AG08395 (cell line): ENCODE results near the gene PDE4D.
"Not testable (repeated sequence)": the region's sequence is repeated elsewhere in the genome, so short reads cannot be mapped to it uniquely, and the experiment has no call there.

Experiments used
- DNase-seq: peaks from one replicate; pipeline ENCODE4 v3.0.0; 2012; ENCODE audit warnings: mixed read lengths, low spot score

PDE4D gene

GRCh38 chr5:59416026-59416425 lies 477.5 kb downstream of the PDE4D start:
- DNase-seq, result no peak

GRCh38 chr5:59412428-59412827 lies 481.1 kb downstream of the PDE4D start:
- no peak for DNase-seq

GRCh38 chr5:59408997-59409396 lies 484.5 kb downstream of the PDE4D start:
- DNase-seq, result not testable (repeated sequence)

- DNase-seq, result no peak
Measured at GRCh38 chr5:59407967-59408366, 485.6 kb downstream of the PDE4D start.

GRCh38 chr5:59401637-59402036 lies 491.9 kb downstream of the PDE4D start:
- DNase-seq, result no peak

- DNase-seq, result not testable (repeated sequence)
Measured at GRCh38 chr5:59394956-59395355, 498.6 kb downstream of the PDE4D start.

GRCh38 chr5:59393585-59394420 lies 499.7 kb downstream of the PDE4D start:
- no peak for DNase-seq

GRCh38 chr5:59391576-59391975 lies 501.9 kb downstream of the PDE4D start:
- no peak for DNase-seq

GRCh38 chr5:59390989-59391388 lies 502.5 kb downstream of the PDE4D start:
- no peak for DNase-seq

GRCh38 chr5:59390074-59390659 lies 503.4 kb downstream of the PDE4D start:
- DNase-seq, result no peak

GRCh38 chr5:59387127-59387526 lies 506.4 kb downstream of the PDE4D start:
- no peak for DNase-seq

- DNase-seq, result no peak
Measured at GRCh38 chr5:59385700-59386099, 507.8 kb downstream of the PDE4D start.

- peak; percentile 46 for DNase-seq
Measured at GRCh38 chr5:59380350-59380951, 513.1 kb downstream of the PDE4D start.

- DNase-seq, result not testable (repeated sequence)
Measured at GRCh38 chr5:59374036-59374435, 519.5 kb downstream of the PDE4D start.

GRCh38 chr5:59371525-59372127 lies 521.9 kb downstream of the PDE4D start:
- DNase-seq, result no peak

GRCh38 chr5:59368951-59369350 lies 524.6 kb downstream of the PDE4D start:
- DNase-seq, result no peak

GRCh38 chr5:59367791-59368394 lies 525.6 kb downstream of the PDE4D start:
- peak; percentile 41 for DNase-seq

GRCh38 chr5:59366784-59367183 lies 526.7 kb downstream of the PDE4D start:
- no peak for DNase-seq

GRCh38 chr5:59362438-59362837 lies 531.1 kb downstream of the PDE4D start:
- DNase-seq, result no peak

GRCh38 chr5:59361454-59361853 lies 532.1 kb downstream of the PDE4D start:
- no peak for DNase-seq

GRCh38 chr5:59360130-59360555 lies 533.4 kb downstream of the PDE4D start:
- DNase-seq, result no peak
